ENCODE data around the gene PLVAP. TPM values are rescaled to one million over a fixed set of nuclear protein-coding genes. Genes with fewer than 3 reads are reported as not detected.

The PLVAP gene
- total and polyA plus RNA-seq, 9 of the 15 experiments (the other 6 are each of a cell fraction or from before 2014, with no cell fraction given): 0.09 to 0.84 (median 0.51) TPM; not detected in 4

DNA sequence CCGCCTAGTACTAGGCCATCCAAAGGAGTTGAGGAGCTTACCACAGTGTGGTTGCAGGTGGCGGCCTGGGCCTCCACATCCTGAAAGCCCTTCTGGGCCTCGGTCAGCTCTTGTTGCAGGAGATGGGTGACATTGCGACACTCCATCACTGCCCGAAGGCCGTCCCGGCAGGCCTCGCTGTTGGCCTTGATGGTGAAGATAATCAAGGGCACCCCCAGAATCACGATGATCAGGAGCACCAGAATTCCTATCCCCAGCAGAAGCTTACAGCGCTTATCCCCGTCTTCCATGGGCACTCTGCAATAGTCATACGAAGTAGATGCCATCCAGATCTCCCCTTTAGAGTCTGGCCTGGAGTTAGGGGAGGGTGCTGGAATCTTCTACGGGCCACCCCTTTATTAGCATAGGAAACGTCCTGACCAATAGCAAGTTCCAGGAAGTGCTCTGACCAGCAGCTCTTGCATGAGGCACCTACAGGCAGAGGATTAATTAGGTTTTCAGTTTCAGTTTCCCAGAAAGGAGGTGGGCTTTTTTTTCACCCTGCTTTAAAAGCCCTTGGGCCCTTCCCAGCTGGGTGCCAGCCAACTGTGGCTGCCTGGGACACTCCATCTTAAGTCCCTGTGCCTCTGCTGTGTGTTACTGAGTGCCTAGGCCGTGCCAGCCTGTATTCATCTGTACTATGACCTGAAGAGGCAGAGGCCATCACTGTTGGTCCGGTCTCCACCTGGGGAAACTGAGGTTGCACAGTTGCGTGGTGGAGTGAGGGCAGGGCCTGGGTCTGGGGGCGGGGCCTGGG, 28.3 kb upstream of the PLVAP start, which contains the start of gene BST2 (continued):
- TF ChIP-seq, protein P1, sequence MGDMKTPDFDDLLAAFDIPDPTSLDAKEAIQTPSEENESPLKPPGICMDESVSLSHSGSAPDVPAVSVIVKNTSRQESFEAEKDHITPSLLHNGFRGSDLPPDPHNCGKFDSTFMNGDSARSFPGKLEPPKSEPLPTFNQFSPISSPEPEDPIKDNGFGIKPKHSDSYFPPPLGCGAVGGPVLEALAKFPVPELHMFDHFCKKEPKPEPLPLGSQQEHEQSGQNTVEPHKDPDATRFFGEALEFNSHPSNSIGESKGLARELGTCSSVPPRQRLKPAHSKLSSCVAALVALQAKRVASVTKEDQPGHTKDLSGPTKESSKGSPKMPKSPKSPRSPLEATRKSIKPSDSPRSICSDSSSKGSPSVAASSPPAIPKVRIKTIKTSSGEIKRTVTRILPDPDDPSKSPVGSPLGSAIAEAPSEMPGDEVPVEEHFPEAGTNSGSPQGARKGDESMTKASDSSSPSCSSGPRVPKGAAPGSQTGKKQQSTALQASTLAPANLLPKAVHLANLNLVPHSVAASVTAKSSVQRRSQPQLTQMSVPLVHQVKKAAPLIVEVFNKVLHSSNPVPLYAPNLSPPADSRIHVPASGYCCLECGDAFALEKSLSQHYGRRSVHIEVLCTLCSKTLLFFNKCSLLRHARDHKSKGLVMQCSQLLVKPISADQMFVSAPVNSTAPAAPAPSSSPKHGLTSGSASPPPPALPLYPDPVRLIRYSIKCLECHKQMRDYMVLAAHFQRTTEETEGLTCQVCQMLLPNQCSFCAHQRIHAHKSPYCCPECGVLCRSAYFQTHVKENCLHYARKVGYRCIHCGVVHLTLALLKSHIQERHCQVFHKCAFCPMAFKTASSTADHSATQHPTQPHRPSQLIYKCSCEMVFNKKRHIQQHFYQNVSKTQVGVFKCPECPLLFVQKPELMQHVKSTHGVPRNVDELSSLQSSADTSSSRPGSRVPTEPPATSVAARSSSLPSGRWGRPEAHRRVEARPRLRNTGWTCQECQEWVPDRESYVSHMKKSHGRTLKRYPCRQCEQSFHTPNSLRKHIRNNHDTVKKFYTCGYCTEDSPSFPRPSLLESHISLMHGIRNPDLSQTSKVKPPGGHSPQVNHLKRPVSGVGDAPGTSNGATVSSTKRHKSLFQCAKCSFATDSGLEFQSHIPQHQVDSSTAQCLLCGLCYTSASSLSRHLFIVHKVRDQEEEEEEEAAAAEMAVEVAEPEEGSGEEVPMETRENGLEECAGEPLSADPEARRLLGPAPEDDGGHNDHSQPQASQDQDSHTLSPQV (IDR thresholded peaks at IDR 0.05): peak; percentile 53; the same call in 1 of the 2 replicates
- TF ChIP-seq, protein P2, sequence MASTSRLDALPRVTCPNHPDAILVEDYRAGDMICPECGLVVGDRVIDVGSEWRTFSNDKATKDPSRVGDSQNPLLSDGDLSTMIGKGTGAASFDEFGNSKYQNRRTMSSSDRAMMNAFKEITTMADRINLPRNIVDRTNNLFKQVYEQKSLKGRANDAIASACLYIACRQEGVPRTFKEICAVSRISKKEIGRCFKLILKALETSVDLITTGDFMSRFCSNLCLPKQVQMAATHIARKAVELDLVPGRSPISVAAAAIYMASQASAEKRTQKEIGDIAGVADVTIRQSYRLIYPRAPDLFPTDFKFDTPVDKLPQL (IDR thresholded peaks at IDR 0.05; ENCODE audit: extremely low read depth, insufficient read length): peak; percentile 95
- TF ChIP-seq ELF1 (tag; IDR thresholded peaks at IDR 0.05) (peak; percentile 84), CREM (IDR thresholded peaks at IDR 0.05; ENCODE audit: low read depth) (no peak; the same call in none of the 2 replicates), ZNF444 (CRISPR knock-in tag; IDR thresholded peaks at IDR 0.05) (no peak), TGIF2 (CRISPR knock-in tag; IDR thresholded peaks at IDR 0.05) (no peak), CBX8 (IDR thresholded peaks at IDR 0.05; ENCODE audit: borderline replicate concordance, extremely low read depth, low read depth, low read length, poor library complexity, severe bottlenecking) (no peak), TRIM24 (IDR thresholded peaks at IDR 0.05) (no peak), CREBBP (IDR thresholded peaks at IDR 0.05; ENCODE audit: low read depth, low read length) (no peak), RBM25 (IDR thresholded peaks at IDR 0.05; ENCODE audit: low read depth, low read length, severe bottlenecking) (no peak), NR3C1 (CRISPR knock-in tag; IDR thresholded peaks at IDR 0.05) (no peak), ZNF232 (CRISPR knock-in tag; IDR thresholded peaks at IDR 0.05) (no peak)
- TF ChIP-seq, protein P3, sequence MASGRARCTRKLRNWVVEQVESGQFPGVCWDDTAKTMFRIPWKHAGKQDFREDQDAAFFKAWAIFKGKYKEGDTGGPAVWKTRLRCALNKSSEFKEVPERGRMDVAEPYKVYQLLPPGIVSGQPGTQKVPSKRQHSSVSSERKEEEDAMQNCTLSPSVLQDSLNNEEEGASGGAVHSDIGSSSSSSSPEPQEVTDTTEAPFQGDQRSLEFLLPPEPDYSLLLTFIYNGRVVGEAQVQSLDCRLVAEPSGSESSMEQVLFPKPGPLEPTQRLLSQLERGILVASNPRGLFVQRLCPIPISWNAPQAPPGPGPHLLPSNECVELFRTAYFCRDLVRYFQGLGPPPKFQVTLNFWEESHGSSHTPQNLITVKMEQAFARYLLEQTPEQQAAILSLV (tag; IDR thresholded peaks at IDR 0.05): no peak
- TF ChIP-seq, protein P4, sequence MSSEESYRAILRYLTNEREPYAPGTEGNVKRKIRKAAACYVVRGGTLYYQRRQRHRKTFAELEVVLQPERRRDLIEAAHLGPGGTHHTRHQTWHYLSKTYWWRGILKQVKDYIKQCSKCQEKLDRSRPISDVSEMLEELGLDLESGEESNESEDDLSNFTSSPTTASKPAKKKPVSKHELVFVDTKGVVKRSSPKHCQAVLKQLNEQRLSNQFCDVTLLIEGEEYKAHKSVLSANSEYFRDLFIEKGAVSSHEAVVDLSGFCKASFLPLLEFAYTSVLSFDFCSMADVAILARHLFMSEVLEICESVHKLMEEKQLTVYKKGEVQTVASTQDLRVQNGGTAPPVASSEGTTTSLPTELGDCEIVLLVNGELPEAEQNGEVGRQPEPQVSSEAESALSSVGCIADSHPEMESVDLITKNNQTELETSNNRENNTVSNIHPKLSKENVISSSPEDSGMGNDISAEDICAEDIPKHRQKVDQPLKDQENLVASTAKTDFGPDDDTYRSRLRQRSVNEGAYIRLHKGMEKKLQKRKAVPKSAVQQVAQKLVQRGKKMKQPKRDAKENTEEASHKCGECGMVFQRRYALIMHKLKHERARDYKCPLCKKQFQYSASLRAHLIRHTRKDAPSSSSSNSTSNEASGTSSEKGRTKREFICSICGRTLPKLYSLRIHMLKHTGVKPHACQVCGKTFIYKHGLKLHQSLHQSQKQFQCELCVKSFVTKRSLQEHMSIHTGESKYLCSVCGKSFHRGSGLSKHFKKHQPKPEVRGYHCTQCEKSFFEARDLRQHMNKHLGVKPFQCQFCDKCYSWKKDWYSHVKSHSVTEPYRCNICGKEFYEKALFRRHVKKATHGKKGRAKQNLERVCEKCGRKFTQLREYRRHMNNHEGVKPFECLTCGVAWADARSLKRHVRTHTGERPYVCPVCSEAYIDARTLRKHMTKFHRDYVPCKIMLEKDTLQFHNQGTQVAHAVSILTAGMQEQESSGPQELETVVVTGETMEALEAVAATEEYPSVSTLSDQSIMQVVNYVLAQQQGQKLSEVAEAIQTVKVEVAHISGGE (CRISPR knock-in tag; IDR thresholded peaks at IDR 0.05): no peak; a peak in 2 of 6 replicates
- TF ChIP-seq, protein P5, sequence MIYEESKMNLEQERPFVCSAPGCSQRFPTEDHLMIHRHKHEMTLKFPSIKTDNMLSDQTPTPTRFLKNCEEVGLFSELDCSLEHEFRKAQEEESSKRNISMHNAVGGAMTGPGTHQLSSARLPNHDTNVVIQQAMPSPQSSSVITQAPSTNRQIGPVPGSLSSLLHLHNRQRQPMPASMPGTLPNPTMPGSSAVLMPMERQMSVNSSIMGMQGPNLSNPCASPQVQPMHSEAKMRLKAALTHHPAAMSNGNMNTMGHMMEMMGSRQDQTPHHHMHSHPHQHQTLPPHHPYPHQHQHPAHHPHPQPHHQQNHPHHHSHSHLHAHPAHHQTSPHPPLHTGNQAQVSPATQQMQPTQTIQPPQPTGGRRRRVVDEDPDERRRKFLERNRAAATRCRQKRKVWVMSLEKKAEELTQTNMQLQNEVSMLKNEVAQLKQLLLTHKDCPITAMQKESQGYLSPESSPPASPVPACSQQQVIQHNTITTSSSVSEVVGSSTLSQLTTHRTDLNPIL (CRISPR knock-in tag; IDR thresholded peaks at IDR 0.05): no peak

Measured in K562 (cell line).